ENCODE data around the gene EMC1.
"Not testable (repeated sequence)": the region's sequence is repeated elsewhere in the genome, so short reads cannot be mapped to it uniquely, and the experiment has no call there.

Gene EMC1

DNA sequence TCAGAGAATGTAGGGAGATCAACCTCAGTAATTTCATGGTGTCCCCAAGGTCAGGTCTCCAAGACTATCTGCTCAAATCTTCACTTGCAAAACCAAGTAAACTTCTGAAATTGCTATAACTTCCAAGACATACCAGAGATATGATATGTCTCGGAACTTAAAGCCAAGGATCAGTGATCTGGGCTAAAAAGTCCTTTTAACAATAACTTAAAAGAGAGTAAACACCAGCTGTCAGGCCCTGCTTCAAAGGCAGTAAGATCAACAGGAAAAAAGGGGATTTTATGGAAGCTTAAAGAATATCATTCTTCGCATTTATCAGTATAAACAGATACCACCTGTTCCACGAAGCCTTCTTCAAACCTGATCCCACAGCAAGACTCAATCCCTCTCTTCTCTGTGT, 55.0 kb downstream of the EMC1 start:
- Histone ChIP-seq H3K4me3 (ENCODE audit: low read depth in 1 of 2, low read length in 2 of 2) (no peak overlapping the region), H3K27ac (ENCODE audit: low read depth, low read length) (no peak overlapping the region), H3K36me3 (ENCODE audit: control insufficient read depth in 1 of 2, insufficient read depth in 2 of 2, low read length in 2 of 2) (peaks cover 47 to 80% of the 10 kb centered on the region in 2 donors)

DNA sequence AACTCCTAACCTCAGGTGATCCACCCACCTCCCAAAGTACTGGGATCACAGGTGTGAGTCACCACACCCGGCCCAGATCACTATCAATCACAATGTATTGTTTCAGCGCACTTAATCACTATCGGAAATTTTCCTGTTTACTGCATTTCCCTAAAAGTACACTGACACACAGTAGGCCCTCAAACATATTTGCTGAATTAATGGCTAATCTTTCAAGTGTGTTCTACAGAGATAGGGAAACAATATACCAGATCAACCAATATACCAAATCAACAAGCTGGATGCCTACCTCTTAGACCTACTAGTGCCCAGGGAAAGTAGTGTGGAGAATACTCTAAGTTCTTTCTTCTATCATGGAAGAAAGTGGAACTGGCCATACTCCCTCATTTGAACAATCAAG, 58.3 kb downstream of the EMC1 start:
- Histone ChIP-seq H3K9me3 (ENCODE audit: control insufficient read depth in 1 of 2, low read length in 2 of 2) (no peaks in the 10 kb centered on the region), H3K4me3 (ENCODE audit: low read depth in 1 of 2, low read length in 2 of 2) (no peak overlapping the region), H3K9ac (ENCODE audit: low read depth in 1 of 2, low read length in 2 of 2) (no peak overlapping the region), H3K27ac (ENCODE audit: low read depth, low read length) (no peak overlapping the region), H3K4me1 (ENCODE audit: control insufficient read depth in 1 of 2, insufficient read depth in 2 of 2, low read length in 2 of 2) (no peaks in the 10 kb centered on the region), H3K36me3 (ENCODE audit: control insufficient read depth in 1 of 2, insufficient read depth in 2 of 2, low read length in 2 of 2) (peaks cover 30 to 78% of the 10 kb centered on the region in 2 donors), H3K27me3 (ENCODE audit: control insufficient read depth in 1 of 2, insufficient read depth in 2 of 2, low read length in 2 of 2) (no peaks in the 10 kb centered on the region)

More for the DNA sequence above, 55.0 kb downstream of the EMC1 start:
- Histone ChIP-seq H3K9me3 (ENCODE audit: control insufficient read depth in 1 of 2, low read length in 2 of 2) (no peaks in the 10 kb centered on the region), H3K4me1 (ENCODE audit: control insufficient read depth in 1 of 2, insufficient read depth in 2 of 2, low read length in 2 of 2) (no peaks in the 10 kb centered on the region), H3K9ac (ENCODE audit: low read depth in 1 of 2, low read length in 2 of 2) (no peak overlapping the region), H3K27me3 (ENCODE audit: control insufficient read depth in 1 of 2, insufficient read depth in 2 of 2, low read length in 2 of 2) (no peaks in the 10 kb centered on the region)

DNA sequence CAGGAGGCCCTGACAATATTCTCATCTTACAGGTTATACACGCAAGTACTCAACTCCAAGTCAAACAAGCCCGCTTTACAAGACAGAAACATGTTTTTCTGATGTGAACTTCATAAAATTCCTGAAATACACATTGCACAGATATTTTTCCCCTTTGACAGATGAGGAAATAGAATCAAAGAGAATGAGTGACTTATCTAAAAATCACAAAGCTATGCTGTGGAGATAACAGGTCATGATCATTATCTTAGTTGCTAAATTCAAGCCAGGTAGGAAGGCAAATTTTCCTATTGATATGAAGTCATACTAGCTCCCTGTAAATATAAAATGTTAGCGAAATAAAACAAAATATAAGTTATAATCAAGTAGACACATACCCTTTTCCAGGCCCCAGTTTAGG, 59.5 kb downstream of the EMC1 start:
- H3K9ac ChIP-seq (ENCODE audit: low read depth in 1 of 2, low read length in 2 of 2): no peak overlapping the region

DNA sequence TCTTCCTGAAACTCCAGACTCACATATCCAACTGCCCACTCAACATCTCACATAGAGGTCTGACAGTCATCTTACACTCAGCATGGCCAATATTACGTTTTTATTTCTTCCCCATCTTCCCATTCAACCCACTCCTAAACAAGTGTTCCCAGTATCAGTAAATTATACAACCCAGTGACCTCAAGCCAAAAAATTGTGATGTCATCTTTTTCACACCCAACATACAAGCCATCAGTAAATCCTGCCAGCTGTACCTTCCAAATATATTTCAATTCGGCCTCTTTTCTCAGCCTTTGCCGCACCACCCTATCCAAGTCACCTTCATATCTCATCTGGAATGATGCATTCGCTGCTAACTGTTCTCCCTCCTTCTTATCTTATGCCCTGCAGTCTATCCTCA, 60.9 kb downstream of the EMC1 start:
- H3K36me3 ChIP-seq (ENCODE audit: control insufficient read depth in 1 of 2, insufficient read depth in 2 of 2, low read length in 2 of 2): peaks cover 34 to 74% of the 10 kb centered on the region in 2 donors
- H3K4me3 ChIP-seq (ENCODE audit: low read depth in 1 of 2, low read length in 2 of 2): no peak overlapping the region
- no peaks in the 10 kb centered on the region for H3K4me1 ChIP-seq (ENCODE audit: control insufficient read depth in 1 of 2, insufficient read depth in 2 of 2, low read length in 2 of 2)
- H3K9me3 ChIP-seq (ENCODE audit: control insufficient read depth in 1 of 2, low read length in 2 of 2): no peaks in the 10 kb centered on the region
- H3K27ac ChIP-seq (ENCODE audit: low read depth, low read length): no peak overlapping the region
- no peaks in the 10 kb centered on the region for H3K27me3 ChIP-seq (ENCODE audit: control insufficient read depth in 1 of 2, insufficient read depth in 2 of 2, low read length in 2 of 2)
- no peak overlapping the region for H3K9ac ChIP-seq (ENCODE audit: low read depth in 1 of 2, low read length in 2 of 2)

More for the DNA sequence above, 59.5 kb downstream of the EMC1 start:
- Histone ChIP-seq H3K4me3 (ENCODE audit: low read depth in 1 of 2, low read length in 2 of 2) (no peak overlapping the region), H3K27ac (ENCODE audit: low read depth, low read length) (no peak overlapping the region), H3K27me3 (ENCODE audit: control insufficient read depth in 1 of 2, insufficient read depth in 2 of 2, low read length in 2 of 2) (no peaks in the 10 kb centered on the region), H3K9me3 (ENCODE audit: control insufficient read depth in 1 of 2, low read length in 2 of 2) (no peaks in the 10 kb centered on the region), H3K36me3 (ENCODE audit: control insufficient read depth in 1 of 2, insufficient read depth in 2 of 2, low read length in 2 of 2) (peaks cover 28 to 74% of the 10 kb centered on the region in 2 donors), H3K4me1 (ENCODE audit: control insufficient read depth in 1 of 2, insufficient read depth in 2 of 2, low read length in 2 of 2) (no peaks in the 10 kb centered on the region)

DNA sequence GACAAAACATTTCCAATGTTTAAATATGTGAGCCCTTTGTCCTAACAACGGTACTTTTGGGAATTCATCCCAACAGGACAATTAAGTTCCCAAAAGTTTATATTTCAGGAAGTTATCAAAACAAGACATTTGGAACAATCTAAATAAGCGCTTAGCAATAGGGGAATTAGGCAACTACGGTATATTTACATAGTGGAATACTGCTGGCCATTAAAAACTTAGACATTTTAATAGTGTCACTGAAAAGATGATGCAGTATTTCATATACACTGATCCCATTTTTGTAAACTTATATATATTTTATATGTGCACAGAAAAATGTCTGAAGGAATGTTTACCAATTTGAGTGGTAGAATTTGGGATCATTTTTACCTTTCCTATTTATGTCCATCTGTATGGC, 62.1 kb downstream of the EMC1 start:
- Histone ChIP-seq H3K4me3 (ENCODE audit: low read depth in 1 of 2, low read length in 2 of 2) (no peak overlapping the region), H3K36me3 (ENCODE audit: control insufficient read depth in 1 of 2, insufficient read depth in 2 of 2, low read length in 2 of 2) (peaks cover 34 to 82% of the 10 kb centered on the region in 2 donors), H3K9me3 (ENCODE audit: control insufficient read depth in 1 of 2, low read length in 2 of 2) (no peaks in the 10 kb centered on the region), H3K9ac (ENCODE audit: low read depth in 1 of 2, low read length in 2 of 2) (no peak overlapping the region), H3K4me1 (ENCODE audit: control insufficient read depth in 1 of 2, insufficient read depth in 2 of 2, low read length in 2 of 2) (no peaks in the 10 kb centered on the region), H3K27me3 (ENCODE audit: control insufficient read depth in 1 of 2, insufficient read depth in 2 of 2, low read length in 2 of 2) (no peaks in the 10 kb centered on the region), H3K27ac (ENCODE audit: low read depth, low read length) (no peak overlapping the region)

DNA sequence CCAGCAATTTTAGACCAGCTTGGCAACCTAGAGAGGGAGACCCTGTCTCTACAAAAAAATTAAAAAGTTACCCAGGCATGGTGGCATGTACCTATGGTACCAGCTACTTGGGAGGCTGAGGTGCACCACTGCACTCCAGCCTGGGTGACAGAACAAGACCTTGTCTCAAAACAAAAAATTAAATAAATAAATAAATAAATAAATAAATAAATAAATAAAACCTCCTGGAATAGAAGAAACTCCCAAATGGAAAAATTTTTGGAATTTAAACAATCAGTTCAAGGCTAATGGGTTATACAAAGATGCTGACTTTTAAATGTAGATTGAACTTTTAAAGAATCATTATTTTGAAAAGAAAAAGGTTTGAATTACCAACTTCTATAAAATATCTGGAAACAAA, 63.5 kb downstream of the EMC1 start:
- Histone ChIP-seq H3K27ac (ENCODE audit: low read depth, low read length) (no peak overlapping the region), H3K36me3 (ENCODE audit: control insufficient read depth in 1 of 2, insufficient read depth in 2 of 2, low read length in 2 of 2) (peaks cover 35 to 83% of the 10 kb centered on the region in 2 donors), H3K9me3 (ENCODE audit: control insufficient read depth in 1 of 2, low read length in 2 of 2) (no peaks in the 10 kb centered on the region), H3K27me3 (ENCODE audit: control insufficient read depth in 1 of 2, insufficient read depth in 2 of 2, low read length in 2 of 2) (no peaks in the 10 kb centered on the region), H3K4me1 (ENCODE audit: control insufficient read depth in 1 of 2, insufficient read depth in 2 of 2, low read length in 2 of 2) (no peaks in the 10 kb centered on the region), H3K4me3 (ENCODE audit: low read depth in 1 of 2, low read length in 2 of 2) (no peak overlapping the region), H3K9ac (ENCODE audit: low read depth in 1 of 2, low read length in 2 of 2) (no peak overlapping the region)

DNA sequence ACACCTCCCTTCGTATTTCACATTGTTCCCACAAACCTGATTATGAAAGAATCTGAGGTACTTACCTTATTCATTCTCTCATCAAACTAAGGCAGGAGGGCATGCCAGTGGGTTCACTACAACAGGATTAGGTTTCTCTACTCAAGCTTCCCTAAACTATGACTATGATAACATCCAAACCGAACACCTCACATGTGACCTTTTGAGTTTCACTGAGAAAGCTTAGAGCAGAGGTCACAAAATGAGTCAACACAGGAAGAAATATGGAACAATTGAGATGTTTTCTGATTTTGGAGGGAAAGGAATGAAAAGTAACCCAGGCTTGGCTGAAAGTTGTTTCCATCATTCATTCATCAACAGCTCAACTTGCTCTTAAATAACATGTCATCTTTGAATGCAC, 65.3 kb downstream of the EMC1 start:
- Histone ChIP-seq H3K4me1 (ENCODE audit: control insufficient read depth in 1 of 2, insufficient read depth in 2 of 2, low read length in 2 of 2) (no peaks in the 10 kb centered on the region), H3K27me3 (ENCODE audit: control insufficient read depth in 1 of 2, insufficient read depth in 2 of 2, low read length in 2 of 2) (no peaks in the 10 kb centered on the region), H3K9ac (ENCODE audit: low read depth in 1 of 2, low read length in 2 of 2) (no peak overlapping the region), H3K27ac (ENCODE audit: low read depth, low read length) (no peak overlapping the region), H3K4me3 (ENCODE audit: low read depth in 1 of 2, low read length in 2 of 2) (no peak overlapping the region), H3K9me3 (ENCODE audit: control insufficient read depth in 1 of 2, low read length in 2 of 2) (no peaks in the 10 kb centered on the region), H3K36me3 (ENCODE audit: control insufficient read depth in 1 of 2, insufficient read depth in 2 of 2, low read length in 2 of 2) (peaks cover 31 to 80% of the 10 kb centered on the region in 2 donors)

DNA sequence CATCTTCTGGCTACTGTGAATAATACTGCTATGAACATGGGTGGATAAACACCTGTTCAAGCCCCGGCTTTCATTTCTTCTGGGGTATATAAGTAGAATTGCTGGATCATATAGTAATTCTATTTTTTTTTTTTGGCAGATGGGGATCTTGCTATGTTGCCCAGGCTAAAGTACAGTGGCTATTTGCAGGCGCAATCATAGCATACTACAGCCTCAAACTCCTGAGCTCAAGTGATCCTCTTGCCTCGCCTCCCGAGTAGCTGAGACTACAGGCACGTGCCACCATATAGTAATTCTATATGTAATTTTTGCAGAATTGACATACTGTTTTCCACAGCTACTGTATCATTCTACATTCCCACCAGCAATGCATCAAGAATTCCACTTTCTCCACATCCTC, 69.1 kb downstream of the EMC1 start:
- H3K27me3 ChIP-seq (ENCODE audit: control insufficient read depth in 1 of 2, insufficient read depth in 2 of 2, low read length in 2 of 2): no peaks in the 10 kb centered on the region
- H3K4me1 ChIP-seq (ENCODE audit: control insufficient read depth in 1 of 2, insufficient read depth in 2 of 2, low read length in 2 of 2): no peaks in the 10 kb centered on the region
- no peak overlapping the region for H3K27ac ChIP-seq (ENCODE audit: low read depth, low read length)
- no peaks in the 10 kb centered on the region for H3K9me3 ChIP-seq (ENCODE audit: control insufficient read depth in 1 of 2, low read length in 2 of 2)
- H3K4me3 ChIP-seq (ENCODE audit: low read depth in 1 of 2, low read length in 2 of 2): no peak overlapping the region
- no peak overlapping the region for H3K9ac ChIP-seq (ENCODE audit: low read depth in 1 of 2, low read length in 2 of 2)
- H3K36me3 ChIP-seq (ENCODE audit: control insufficient read depth in 1 of 2, insufficient read depth in 2 of 2, low read length in 2 of 2): peaks cover 34 to 84% of the 10 kb centered on the region in 2 donors

DNA sequence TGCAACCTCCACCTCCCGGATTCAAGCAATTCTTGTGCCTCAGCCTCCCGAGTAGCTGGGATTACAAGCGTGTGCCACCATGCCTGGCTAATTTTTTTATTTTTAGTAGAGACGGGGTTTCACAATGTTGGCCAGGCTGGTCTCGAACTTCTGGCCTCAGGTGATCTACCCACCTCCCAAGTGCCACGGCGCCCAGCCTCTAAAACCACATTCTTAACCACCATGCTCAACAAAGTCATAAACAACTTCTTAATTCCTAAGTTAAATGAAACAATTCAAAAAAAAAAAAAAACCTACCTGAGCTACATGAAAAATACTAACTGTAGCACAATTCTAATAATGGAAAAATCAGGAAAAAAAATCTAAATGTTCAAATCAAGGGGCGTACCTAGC, 71.1 kb downstream of the EMC1 start:
- not testable (repeated sequence) for H3K27ac ChIP-seq (ENCODE audit: low read depth, low read length)
- H3K36me3 ChIP-seq (ENCODE audit: control insufficient read depth in 1 of 2, insufficient read depth in 2 of 2, low read length in 2 of 2): peaks cover 32 to 85% of the 10 kb centered on the region in 2 donors

DNA sequence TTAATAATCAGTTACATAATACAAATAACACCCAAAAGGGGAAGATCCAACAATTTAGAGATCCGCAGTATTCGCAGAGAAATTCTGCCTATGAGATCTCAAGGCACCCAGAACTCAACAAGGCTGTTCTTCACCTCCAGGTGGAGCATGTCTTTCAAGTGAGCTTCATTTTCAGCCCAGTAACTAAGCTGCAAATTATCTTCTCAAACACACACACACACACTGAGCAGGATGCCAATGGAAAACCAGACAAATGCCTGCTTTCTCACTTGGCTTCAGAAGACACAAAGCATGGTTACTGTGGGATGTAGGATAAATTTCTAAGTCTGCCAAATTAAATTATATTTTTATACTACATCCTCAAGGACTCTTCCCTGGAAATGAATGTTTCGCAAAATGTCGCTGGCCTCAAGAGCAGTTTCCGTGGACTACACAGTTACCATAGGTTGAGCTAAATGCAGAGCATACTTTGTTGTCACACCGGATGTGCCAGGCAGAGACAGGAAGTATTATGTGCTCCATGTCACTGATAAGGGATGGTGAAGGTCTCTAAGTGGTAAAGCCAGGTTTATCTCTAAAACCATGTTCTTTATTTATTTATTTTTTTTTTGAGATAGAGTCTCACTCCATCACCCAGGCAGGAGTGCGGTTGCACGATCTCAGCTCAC, 71.6 kb downstream of the EMC1 start:
- no peak overlapping the region for H3K9ac ChIP-seq (ENCODE audit: low read depth in 1 of 2, low read length in 2 of 2)

More for the DNA sequence above, 71.1 kb downstream of the EMC1 start:
- H3K27me3 ChIP-seq (ENCODE audit: control insufficient read depth in 1 of 2, insufficient read depth in 2 of 2, low read length in 2 of 2); H3K4me1 ChIP-seq (ENCODE audit: control insufficient read depth in 1 of 2, insufficient read depth in 2 of 2, low read length in 2 of 2); H3K9ac ChIP-seq (ENCODE audit: low read depth in 1 of 2, low read length in 2 of 2); H3K9me3 ChIP-seq (ENCODE audit: control insufficient read depth in 1 of 2, low read length in 2 of 2); H3K4me3 ChIP-seq (ENCODE audit: low read depth in 1 of 2, low read length in 2 of 2): not testable (repeated sequence)

More for the DNA sequence above, 71.6 kb downstream of the EMC1 start:
- Histone ChIP-seq H3K27me3 (ENCODE audit: control insufficient read depth in 1 of 2, insufficient read depth in 2 of 2, low read length in 2 of 2) (no peaks in the 10 kb centered on the region), H3K4me1 (ENCODE audit: control insufficient read depth in 1 of 2, insufficient read depth in 2 of 2, low read length in 2 of 2) (no peaks in the 10 kb centered on the region), H3K36me3 (ENCODE audit: control insufficient read depth in 1 of 2, insufficient read depth in 2 of 2, low read length in 2 of 2) (peaks cover 37 to 85% of the 10 kb centered on the region in 2 donors), H3K27ac (ENCODE audit: low read depth, low read length) (no peak overlapping the region), H3K9me3 (ENCODE audit: control insufficient read depth in 1 of 2, low read length in 2 of 2) (no peaks in the 10 kb centered on the region), H3K4me3 (ENCODE audit: low read depth in 1 of 2, low read length in 2 of 2) (no peak overlapping the region)
